GM23338 (cell line): ENCODE data around the gene RUSF1. TPM values are rescaled to one million over a fixed set of nuclear protein-coding genes. Genes with fewer than 3 reads are reported as not detected.
"Not testable (repeated sequence)": the region's sequence is repeated elsewhere in the genome, so short reads cannot be mapped to it uniquely, and the experiment has no call there.

Experiments used
- ATAC-seq: fragments of 200-7000 bp; cut with Tn5 transposase; 3 replicates; pipeline ENCODE4 v1.9.1; 2020
- DNase-seq: peaks from one replicate; pipeline ENCODE4 v3.0.0-alpha.2; 2015; ENCODE audit warnings: low spot score
- H2AFZ ChIP-seq: fragments of 200-600 bp; sonication (generic); 2 replicates; pipeline ENCODE4 v1.8.0; 2016; ENCODE audit warnings: antibody characterized with exemption, mild to moderate bottlenecking, moderate library complexity
- H3F3A ChIP-seq: fragments of 200-600 bp; sonication (generic); replicated peaks from 2 replicates; pipeline ENCODE4 v1.8.0; 2017; ENCODE audit warnings: antibody characterized with exemption, mixed run types, low read depth
- H3K27ac ChIP-seq: fragments of 200-600 bp; sonication (generic); 2 replicates; pipeline ENCODE4 v1.6.1; 2016; ENCODE audit warnings: low read depth
- H3K27me3 ChIP-seq: fragments of 200-600 bp; sonication (generic); 2 replicates; pipeline ENCODE4 v1.8.0; 2016; ENCODE audit warnings: mild to moderate bottlenecking, mixed run types, moderate library complexity; ENCODE audit not compliant: insufficient read depth
- H3K36me3 ChIP-seq: fragments of 200-600 bp; sonication (generic); 2 replicates; pipeline ENCODE4 v1.8.0; 2016; ENCODE audit warnings: mild to moderate bottlenecking; ENCODE audit not compliant: insufficient read depth
- H3K4me1 ChIP-seq: fragments of 200-600 bp; sonication (generic); 2 replicates; pipeline ENCODE4 v1.8.0; 2016; ENCODE audit warnings: mild to moderate bottlenecking, moderate library complexity; ENCODE audit not compliant: insufficient read depth
- H3K4me2 ChIP-seq: fragments of 200-600 bp; sonication (generic); 2 replicates; pipeline ENCODE4 v1.7.1; 2017; ENCODE audit warnings: mixed run types
- H3K4me3 ChIP-seq: fragments of 200-600 bp; sonication (generic); 2 replicates; pipeline ENCODE4 v1.6.1; 2016; ENCODE audit warnings: mixed run types
- H3K79me2 ChIP-seq: fragments of 200-600 bp; sonication (generic); replicated peaks from 2 replicates; pipeline ENCODE4 v1.8.0; 2017; ENCODE audit warnings: mild to moderate bottlenecking; ENCODE audit not compliant: insufficient read depth
- H3K9me2 ChIP-seq: fragments of 200-600 bp; sonication (generic); 2 replicates; pipeline ENCODE4 v1.8.0; 2017; ENCODE audit not compliant: insufficient read depth
- H4K20me1 ChIP-seq: fragments of 200-600 bp; sonication (generic); replicated peaks from 2 replicates; pipeline ENCODE4 v1.8.0; 2017; ENCODE audit warnings: mild to moderate bottlenecking; ENCODE audit not compliant: insufficient read depth
- H3K27ac Mint-ChIP-seq: 2 replicates; pipeline ENCODE4 v1.8.0; 2020; ENCODE audit warnings: inconsistent platforms, mild to moderate bottlenecking, moderate library complexity, mixed read lengths
- H3K27me3 Mint-ChIP-seq: 3 replicates; pipeline ENCODE4 v1.8.0; 2022; ENCODE audit warnings: low read depth, mild to moderate bottlenecking, moderate library complexity, mixed read lengths, inconsistent platforms; ENCODE audit not compliant: insufficient read depth, poor library complexity
- H3K36me3 Mint-ChIP-seq: 3 replicates; pipeline ENCODE4 v1.8.0; 2021; ENCODE audit warnings: low read depth, mild to moderate bottlenecking, inconsistent platforms, moderate library complexity, mixed read lengths
- H3K4me1 Mint-ChIP-seq: 3 replicates; pipeline ENCODE4 v1.8.0; 2020; ENCODE audit warnings: mild to moderate bottlenecking, inconsistent platforms, mixed read lengths
- H3K4me3 Mint-ChIP-seq: 3 replicates; pipeline ENCODE4 v1.8.0; 2021; ENCODE audit warnings: moderate library complexity, mild to moderate bottlenecking, inconsistent platforms, mixed read lengths
- H3K9me3 Mint-ChIP-seq: 3 replicates; pipeline ENCODE4 v1.8.0; 2020; ENCODE audit warnings: moderate library complexity, mild to moderate bottlenecking, inconsistent platforms, mixed read lengths
- CREB1 ChIP-seq: fragments of 250-450 bp; sonication (Bioruptor Pico); IDR thresholded peaks from 2 replicates; pipeline ENCODE4 v1.5.0; 2020; ENCODE audit warnings: low read depth, mild to moderate bottlenecking, moderate library complexity
- ETS1 ChIP-seq: IDR thresholded peaks from 2 replicates; pipeline ENCODE4 v1.6.1; 2016; ENCODE audit warnings: antibody characterized with exemption
- EZH2 ChIP-seq: fragments of 200-600 bp; sonication (generic); IDR thresholded peaks from one replicate; pipeline ENCODE4 v1.8.0; 2017; ENCODE audit warnings: antibody characterized with exemption, mild to moderate bottlenecking, low read depth; ENCODE audit not compliant: unreplicated experiment
- EZH2phosphoT487 ChIP-seq: fragments of 200-600 bp; sonication (generic); IDR thresholded peaks from one replicate; pipeline ENCODE4 v1.8.1; 2018; ENCODE audit warnings: antibody characterized with exemption; ENCODE audit not compliant: unreplicated experiment
- JUNB ChIP-seq: IDR thresholded peaks from one replicate; pipeline ENCODE4 v1.6.1; 2016; ENCODE audit warnings: antibody characterized with exemption; ENCODE audit not compliant: unreplicated experiment
- NANOG ChIP-seq: IDR thresholded peaks from 2 replicates; pipeline ENCODE4 v1.6.1; 2016; ENCODE audit warnings: antibody characterized with exemption, borderline replicate concordance
- REST ChIP-seq: IDR thresholded peaks from one replicate; pipeline ENCODE4 v1.6.1; 2018; ENCODE audit warnings: antibody characterized with exemption; ENCODE audit not compliant: unreplicated experiment
- STAT1 ChIP-seq: IDR thresholded peaks from one replicate; pipeline ENCODE4 v1.6.1; 2016; ENCODE audit warnings: antibody characterized with exemption; ENCODE audit not compliant: unreplicated experiment
- ZNF114 ChIP-seq: fragments of 250-450 bp; sonication (Bioruptor Pico); IDR thresholded peaks from 2 replicates; pipeline ENCODE4 v1.5.0; 2020; ENCODE audit warnings: mild to moderate bottlenecking, moderate library complexity
- ZNF331 ChIP-seq: fragments of 250-450 bp; sonication (Bioruptor Pico); IDR thresholded peaks from 2 replicates; pipeline ENCODE4 v1.5.0; 2020; ENCODE audit warnings: low read depth, mild to moderate bottlenecking, moderate library complexity
- ZNF462 ChIP-seq: fragments of 250-450 bp; sonication (Bioruptor Pico); IDR thresholded peaks from 2 replicates; pipeline ENCODE4 v1.5.0; 2020; ENCODE audit warnings: mild to moderate bottlenecking, moderate library complexity
- polyA plus RNA-seq: library from polyadenylated mRNA; unstranded; fragments of >200 nt; fragmentation: Nextera tagmentation; extraction: Ambion mirVana; gene quantifications from 2 replicates; pipeline ENCODE4 v1.2.1, GENCODE V29; 2016
- total RNA-seq: library from RNA; depleted of rRNA; stranded (reverse); fragments of >200 nt; shearing (Covaris generic); gene quantifications from 2 replicates; pipeline ENCODE4 v1.2.3, GENCODE V29; 2014

Gene RUSF1
- total and polyA plus RNA-seq, 2 experiments from 2014 or later, result 8.9 to 36.1 TPM

- TF ChIP-seq ETS1, result no peak
- TF ChIP-seq EZH2phosphoT487, result no peak
- TF ChIP-seq NANOG, result no peak
- TF ChIP-seq EZH2, result no peak
- no peak for TF ChIP-seq REST
- no peak for TF ChIP-seq CREB1 (CRISPR knock-in tag)
- TF ChIP-seq ZNF114, result no peak
- no peak for TF ChIP-seq JUNB
- no peak for TF ChIP-seq ZNF331 (CRISPR knock-in tag)
These were observed 4.0 kb downstream of the RUSF1 start (continued) for GRCh38 chr16:31504159-31504558.

- H3F3A ChIP-seq, H3K36me3 Mint-ChIP-seq, H3K27me3 Mint-ChIP-seq, H3K9me2 ChIP-seq, H3K4me3 Mint-ChIP-seq, H3K9me3 Mint-ChIP-seq, ATAC-seq, H3K79me2 ChIP-seq, H2AFZ ChIP-seq, H3K27me3 ChIP-seq, H3K27ac ChIP-seq, H3K36me3 ChIP-seq, DNase-seq, H3K27ac Mint-ChIP-seq, H4K20me1 ChIP-seq, H3K4me2 ChIP-seq, H3K4me3 ChIP-seq: not testable (repeated sequence)
- H3K4me1 ChIP-seq, result peaks cover 20% of the 10 kb centered on the region
- peaks cover 24% of the 10 kb centered on the region for H3K4me1 Mint-ChIP-seq
These were observed 4.6 kb downstream of the RUSF1 start for GRCh38 chr16:31503555-31503954.

GRCh38 chr16:31502981-31503380, 5.2 kb downstream of the RUSF1 start:
- H3K27me3 Mint-ChIP-seq, result peaks cover 6% of the 10 kb centered on the region
- Histone ChIP-seq H3K4me1 (peaks cover 20% of the 10 kb centered on the region), H3K9me2 (no peaks in the 10 kb centered on the region), H3K36me3 (no peaks in the 10 kb centered on the region), H3F3A (no peaks in the 10 kb centered on the region), H3K79me2 (peaks cover 8% of the 10 kb centered on the region), H3K4me3 (no peak overlapping the region), H3K27ac (no peak overlapping the region), H3K27me3 (no peaks in the 10 kb centered on the region), H3K4me2 (no peak overlapping the region), H2AFZ (no peak overlapping the region), H4K20me1 (peaks cover 4% of the 10 kb centered on the region; the same call in 1 of the 2 replicates)
- peaks cover 24% of the 10 kb centered on the region for H3K4me1 Mint-ChIP-seq
- peaks cover 8% of the 10 kb centered on the region for H3K36me3 Mint-ChIP-seq
- DNase-seq (no peak), ATAC-seq (no peak)
- H3K9me3 Mint-ChIP-seq, result no peaks in the 10 kb centered on the region
- no peak overlapping the region for H3K27ac Mint-ChIP-seq
- no peak overlapping the region for H3K4me3 Mint-ChIP-seq
- TF ChIP-seq ZNF114 (no peak), JUNB (no peak), ZNF331 (CRISPR knock-in tag) (no peak), STAT1 (no peak), ZNF462 (CRISPR knock-in tag) (no peak), NANOG (no peak)
